Stimulated activated CD8-positive, alpha-beta memory T cell treated with anti-CD3 and anti-CD28 coated beads, Interleukin-2, amount 100 ng/mL, for 1 hour (primary cell): ENCODE data around the gene MTA3.
"Not testable (repeated sequence)": the region's sequence is repeated elsewhere in the genome, so short reads cannot be mapped to it uniquely, and the experiment has no call there.

Experiments used
- DNase-seq, 2 donors: peaks; one replicate each; pipeline ENCODE4 v3.0.0-alpha.2; 2020; ENCODE audit warnings: low read depth in 2 of 2

Gene MTA3

DNA sequence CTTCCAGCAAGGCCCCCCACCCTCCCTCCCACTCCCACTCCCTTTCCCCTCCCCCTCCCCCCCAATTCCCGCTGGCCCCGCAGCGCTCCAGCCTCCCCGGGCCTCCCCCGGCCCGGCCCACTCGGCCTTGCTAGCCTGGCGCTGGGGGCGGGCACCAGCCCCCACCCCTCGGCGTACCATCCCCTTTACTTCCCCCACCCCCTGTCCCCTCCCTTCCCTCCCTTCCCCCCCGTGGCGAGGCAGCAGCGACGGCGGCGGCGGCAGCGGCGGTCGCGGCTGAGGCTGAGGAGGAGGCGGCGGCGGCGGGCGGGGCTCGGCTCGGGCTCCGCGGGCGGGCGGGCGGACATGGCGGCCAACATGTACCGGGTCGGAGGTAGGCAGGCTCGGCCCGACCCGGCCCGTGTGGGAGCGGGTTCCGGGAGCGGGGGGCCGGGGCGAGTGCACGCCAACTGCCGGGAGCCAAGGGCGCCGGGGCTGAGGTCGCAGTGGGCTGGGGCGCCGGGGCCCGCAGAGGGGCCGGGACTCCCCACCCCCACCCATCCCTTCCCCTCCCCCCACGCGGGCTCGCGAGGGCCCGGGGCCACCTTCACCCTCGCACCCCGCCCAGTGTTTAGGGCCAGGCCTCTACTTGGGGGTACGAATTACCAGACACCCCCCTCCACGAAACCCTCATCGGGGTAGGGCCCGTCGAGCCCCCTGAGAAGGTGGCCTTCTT lies at the start of gene MTA3:
Gene MTA3 (plus strand): TSS at position 232 of the 715 bp plus-strand sequence. CDS start 114 bp downstream, at position 346.
- peak; percentile 31 to 35 for DNase-seq

DNA sequence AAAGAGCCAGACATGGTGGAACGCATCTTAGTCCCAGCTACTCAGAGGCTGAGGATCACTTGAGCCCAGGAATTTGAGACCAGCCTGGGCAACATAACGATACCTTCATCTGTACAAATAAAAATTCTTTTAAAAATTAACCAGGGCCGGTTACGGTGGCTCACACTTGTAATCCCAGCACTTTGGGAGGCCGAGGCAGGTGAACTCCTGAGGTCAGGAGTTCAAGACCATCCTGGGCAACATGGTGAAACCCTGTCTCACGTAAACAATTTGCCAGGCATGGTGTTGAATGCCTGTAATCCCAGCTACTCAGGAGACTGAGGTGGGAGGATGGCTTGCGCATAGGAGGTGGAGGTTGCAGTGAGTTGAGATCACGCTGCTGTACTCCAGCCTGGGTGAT lies 48.8 kb upstream of the MTA3 start:
- DNase-seq, result no peak

DNA sequence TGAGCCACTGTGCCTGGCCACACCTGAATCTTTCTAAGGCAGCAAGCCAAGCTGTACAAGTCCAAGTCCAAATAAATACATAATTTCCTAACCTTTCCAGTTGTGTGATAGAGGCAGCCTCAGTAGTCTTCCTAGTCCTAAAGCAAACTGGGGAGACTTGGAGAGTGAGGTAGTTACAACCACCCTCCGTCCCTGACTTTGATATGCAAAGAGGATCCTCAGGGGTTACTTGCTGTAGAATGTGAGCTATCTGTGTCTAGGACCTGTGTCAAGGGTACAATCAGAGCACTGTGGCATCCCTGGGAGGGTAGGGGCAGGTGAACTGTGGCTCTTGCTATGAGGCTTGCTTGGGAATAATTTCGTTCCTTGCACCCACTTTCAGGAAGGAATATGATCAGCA lies 46.4 kb upstream of the MTA3 start:
- no peak for DNase-seq

DNA sequence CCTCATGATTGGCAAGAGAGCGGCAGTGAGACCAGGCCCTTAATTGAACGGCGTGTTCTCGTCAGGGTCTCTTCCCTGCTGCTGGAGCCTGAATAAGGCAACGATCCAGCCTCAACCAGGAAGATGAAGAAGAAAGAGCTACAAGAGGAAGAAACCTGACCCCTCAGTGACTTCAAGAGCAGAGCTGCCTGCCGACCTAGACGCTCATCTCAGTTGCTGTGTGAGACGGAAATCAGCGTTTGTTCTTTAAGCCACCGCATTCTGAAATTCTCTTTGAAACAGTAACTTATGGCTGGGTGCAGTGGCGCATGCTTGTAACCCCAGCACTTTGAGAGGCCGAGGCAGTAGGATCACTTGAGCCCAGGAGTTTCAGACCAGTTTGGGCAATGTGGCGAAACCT lies 45.1 kb upstream of the MTA3 start:
- no peak for DNase-seq

DNA sequence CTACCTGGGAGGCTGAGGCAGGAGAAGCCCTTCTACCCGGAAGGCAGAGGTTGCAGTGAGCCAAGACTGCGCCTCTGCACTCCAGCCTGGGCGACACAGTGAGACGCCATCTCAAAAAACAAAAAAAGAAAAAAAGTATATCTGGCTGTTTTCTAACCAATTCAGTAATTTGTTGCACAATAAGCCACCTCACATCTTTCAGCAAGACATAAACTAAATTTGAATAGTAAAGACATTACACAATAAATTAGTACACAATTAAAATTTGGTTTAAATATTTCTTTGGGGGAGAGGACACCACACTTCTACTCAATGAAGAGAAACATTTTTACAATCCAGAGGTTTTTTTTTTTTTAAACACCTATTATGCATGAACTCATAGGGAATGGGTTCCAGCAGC lies 36.0 kb upstream of the MTA3 start:
- no peak for DNase-seq

DNA sequence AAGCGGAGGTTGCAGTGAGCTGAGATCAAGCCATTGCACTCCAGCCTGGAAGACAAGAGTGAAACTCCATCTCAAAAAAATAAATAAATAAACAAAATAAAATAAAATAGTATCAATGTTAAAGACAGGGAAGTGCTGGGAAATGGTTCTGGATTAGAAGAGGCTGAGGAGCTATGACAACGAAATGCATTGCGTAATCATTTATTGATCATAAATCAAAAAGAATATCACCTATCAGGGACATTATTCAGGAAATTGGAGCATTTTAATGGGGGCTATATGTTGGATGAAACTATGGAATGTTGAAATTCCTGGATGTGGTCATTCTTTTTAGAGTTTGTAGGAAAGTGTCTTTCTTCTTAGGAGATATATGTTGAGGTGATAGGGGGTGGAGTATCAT lies 30.9 kb upstream of the MTA3 start:
- DNase-seq, result no peak

DNA sequence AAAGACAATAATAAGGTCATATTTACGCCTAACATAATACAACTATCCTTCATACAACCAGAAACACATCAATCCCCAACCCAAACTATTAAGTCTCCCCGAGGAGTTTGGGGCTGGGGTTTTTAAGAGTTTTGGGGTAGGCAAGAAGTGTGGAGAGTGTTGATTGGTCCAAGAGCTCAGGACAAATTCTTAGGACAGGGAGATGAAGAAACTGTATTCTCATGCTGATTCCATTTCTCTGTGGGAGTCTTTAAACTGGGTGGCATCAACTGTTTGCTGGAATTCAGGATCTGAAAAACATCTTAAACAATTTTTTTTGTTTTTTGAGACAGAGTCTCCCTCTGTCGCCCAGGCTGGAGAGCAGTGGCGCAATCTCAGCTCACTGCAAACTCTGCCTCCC lies 25.6 kb upstream of the MTA3 start:
- DNase-seq, result no peak

DNA sequence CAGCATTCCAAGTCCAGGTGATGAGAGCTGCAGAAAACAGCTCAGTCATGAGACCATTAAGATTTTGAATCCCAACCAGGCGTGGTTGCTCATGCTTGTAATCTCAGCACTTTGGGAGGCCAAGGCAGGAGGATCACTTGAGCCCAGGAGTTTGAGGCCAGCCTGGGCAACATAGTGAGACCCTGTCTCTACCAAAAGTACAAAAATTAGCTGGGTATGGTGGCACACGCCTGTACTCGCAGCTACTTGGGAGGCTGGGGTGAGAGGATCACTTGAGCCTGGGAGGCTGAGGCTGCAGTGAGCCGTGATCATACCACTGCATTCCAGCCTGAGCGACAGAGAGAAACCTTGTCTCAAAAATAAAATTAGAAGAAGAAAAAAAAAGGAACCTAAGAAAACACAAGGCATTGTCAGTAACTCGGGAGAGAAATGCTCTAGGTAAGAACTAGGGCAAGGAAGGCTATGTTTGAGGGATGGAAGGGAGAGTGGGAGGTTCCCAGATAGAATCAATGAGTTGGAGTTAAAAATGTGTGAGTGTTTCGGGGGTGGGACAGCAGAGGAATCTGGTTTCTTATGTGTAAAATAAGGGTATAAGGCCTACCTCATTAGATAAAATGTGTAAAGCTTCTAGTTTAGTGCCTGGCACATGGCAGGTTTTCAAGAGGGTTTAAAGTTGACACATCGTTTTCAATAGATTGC lies 23.3 kb upstream of the MTA3 start:
- DNase-seq, result no peak

DNA sequence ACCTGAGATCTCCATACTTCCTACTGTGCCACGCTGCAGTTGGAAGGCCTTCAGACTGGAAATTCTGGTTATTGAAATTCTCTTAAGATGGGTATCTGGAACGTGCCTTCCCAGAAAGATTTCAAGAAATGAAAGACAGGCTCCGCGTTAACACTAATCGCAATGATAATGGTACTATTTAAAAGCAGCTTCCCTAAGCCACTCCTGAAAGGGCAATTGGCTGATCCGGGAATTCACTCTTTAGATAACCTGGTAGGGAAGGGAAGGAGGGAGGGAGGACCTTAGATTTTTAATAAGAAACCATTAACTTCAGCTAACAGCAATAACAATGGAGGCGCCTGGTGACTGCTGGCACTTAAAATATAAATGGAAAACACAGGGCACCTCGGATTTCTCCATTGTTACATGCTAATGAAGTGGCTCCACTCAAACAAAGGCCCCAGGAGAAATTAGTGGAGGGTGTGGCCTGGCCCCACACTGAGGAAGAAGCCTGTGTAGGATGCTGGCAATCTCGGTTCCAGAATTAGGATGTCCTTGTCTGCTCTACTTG lies 22.5 kb upstream of the MTA3 start:
- DNase-seq, result no peak

DNA sequence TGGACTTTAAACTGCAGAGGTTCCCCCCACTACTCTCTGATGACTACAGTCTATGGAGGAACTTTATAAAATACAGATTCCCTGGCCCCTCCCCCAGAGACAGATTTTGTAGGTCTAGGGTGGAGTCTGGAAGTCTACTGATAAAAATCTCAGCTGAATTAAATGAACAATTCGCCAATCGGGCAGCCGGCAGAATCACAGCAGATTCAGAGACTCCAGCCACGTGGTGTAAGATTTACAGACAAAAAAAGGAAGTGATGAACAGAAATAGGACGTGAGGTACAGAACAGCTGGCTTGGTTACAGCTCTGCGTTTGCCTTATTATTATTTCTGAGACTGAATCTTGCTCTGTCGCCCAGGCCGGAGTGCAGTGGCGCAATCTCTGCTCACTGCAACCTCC lies 21.4 kb upstream of the MTA3 start:
- DNase-seq, result no peak

DNA sequence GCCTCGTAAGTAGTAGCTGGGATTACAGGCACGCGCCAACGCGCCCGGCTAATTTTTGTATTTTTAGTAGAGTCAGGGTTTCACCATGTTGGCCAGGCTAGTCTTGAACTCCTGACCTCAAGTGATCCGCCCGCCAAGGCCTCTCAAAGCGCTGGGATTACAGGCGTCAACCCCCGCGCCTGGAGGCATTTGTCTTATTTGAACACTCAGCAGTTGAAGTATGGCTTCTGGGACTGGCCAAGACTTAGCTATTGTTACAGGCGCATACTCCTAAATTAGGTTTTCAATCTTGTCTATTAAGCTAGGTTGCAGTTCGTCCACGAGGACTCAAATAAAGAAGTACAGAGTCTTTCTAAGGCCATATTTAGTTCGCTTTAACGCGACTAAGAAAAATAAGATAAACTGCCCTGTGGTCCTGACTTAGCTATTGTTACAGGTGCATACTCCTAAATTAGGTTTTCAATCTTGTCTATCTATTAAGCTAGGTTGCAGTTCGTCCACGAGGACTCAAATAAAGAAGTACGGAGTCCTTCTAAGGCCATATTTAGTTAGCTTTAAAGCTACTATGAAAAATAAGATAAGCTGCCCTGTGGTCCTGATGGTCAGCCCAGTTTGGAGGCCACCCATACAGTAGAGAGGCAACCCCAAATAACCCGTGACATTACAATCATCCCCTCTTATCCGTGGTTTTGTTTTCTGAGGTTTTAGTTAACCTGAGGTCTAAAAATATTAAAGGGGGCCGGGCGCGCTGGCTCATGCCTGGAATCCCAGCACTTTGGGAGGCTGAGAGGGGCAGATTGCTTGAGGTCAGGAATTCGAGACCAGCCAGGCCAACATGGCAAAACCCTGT lies 20.8 kb upstream of the MTA3 start:
- no peak for DNase-seq

DNA sequence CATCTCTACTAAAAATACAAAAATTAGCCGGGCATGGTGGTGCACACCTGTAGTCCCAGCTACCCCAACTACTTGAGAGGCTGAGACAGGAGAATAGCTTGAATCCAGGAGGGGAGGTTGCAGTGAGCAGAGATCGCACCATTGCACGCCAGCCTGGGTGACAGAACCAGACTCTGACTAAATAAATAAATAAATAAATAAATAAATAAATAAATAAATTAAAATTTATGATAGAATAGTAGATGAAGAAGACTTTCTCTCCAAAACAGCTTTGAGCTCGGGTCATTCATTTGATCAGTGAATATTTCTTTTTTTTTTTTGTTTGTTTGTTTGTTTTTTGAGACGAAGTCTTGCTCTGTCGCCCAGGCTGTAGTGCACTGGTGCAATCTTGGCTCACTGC lies 17.6 kb upstream of the MTA3 start:
- DNase-seq, result no peak

DNA sequence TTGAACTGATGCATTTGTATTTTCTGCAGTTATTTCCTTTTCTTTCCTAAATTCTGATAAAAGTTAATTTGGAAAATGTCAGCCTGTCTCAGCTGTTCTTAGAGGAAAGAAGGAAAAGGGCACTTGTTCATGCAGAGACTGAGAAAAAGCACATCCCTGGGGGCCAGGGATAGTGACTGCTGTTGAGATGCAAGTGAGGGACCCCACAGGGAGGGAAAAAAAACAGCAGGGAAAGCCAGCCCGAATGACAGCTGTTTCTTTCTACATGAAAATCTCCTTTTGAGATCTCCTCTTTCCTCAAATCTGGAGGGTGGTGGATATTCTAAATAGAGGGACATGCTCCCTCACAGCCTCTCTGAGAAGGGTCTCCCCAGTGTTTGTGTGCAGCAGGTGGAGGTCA lies 14.0 kb upstream of the MTA3 start:
- DNase-seq, result no peak

DNA sequence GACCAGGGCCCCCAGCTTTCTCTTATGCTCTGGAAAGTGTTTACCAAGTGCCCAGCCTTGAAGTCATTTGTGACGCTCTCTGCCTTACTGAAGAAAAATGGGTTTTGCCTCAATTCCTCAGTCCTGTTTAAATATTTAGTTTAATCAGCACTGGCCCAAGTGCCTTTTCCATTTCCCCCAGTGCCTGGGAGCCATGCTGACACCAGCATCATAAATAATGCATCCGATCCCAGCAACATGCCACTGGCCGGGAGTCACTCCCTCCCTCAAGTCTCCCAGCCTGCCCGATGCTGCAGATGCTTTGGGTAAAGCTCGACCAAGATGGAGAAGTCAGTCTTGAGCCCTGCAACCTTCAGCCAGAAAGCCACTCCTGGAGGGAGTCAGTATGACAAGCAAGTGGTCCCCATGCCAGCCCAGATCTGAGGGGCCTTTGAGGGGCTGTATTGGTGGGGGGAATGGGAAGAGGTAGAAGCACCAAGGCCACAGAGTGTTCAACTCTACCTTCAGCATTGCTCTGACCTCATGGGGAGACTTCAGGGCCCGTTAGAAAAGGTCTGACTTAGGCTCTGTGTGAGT lies 12.0 kb upstream of the MTA3 start:
- no peak for DNase-seq

DNA sequence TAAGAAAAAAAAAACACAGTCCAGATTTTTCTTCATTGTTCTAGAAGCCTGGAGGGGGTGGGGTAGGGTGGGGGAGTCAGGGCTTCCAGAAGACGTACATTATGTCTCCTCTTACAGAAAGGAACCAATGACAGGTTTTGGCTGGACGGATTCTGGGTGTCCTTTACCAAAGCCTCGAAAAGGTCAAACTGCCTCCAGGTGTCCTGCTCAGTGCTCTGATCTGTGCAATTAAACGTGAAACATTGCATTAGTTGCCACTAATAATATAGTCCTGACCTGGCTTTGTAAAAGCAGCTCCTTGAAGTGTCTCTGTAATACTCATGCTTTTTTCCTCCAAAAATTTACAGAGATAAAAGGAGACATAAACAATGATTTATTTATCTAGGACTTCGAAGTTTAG lies 11.1 kb upstream of the MTA3 start:
- DNase-seq, result no peak

DNA sequence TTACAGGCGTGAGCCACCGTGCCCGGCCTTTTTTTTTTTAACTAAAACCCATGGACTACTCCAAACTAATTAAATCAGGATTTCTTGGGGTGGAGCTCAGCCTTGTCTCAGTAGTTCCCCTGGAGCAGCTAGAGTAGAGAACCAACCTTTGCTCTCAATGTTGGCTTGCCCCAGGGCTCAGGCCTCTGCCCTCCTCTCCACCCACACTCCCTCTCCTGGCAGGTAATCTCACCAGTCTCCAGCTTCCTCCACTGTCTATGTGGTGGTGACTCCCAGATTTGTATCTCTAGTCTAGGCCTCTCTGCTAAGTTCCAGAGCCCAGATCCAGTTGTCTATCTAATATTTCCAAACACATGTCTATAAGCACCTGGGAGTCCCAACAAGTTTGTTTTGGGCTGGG lies 9.6 kb upstream of the MTA3 start:
- no peak for DNase-seq

DNA sequence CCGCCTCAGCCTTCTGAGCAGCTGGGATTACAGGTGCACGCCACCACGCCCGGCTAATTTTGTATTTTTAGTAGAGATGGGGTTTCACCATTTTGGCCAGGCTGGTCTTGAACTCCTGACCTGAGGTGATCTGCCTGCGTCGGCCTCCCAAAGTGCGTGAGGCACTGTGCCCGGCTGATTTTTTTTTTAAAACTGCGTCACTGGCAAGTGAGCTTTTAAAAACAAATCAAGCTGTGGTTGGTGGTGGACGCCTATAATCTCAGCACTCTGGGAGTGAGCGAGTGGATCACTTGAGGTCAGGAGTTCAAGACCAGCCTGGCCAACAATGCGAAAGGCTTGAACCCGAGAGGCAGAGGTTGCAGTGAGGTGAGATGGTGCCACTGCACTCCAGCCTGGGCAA lies 8.3 kb upstream of the MTA3 start:
- DNase-seq, result not testable (repeated sequence)

DNA sequence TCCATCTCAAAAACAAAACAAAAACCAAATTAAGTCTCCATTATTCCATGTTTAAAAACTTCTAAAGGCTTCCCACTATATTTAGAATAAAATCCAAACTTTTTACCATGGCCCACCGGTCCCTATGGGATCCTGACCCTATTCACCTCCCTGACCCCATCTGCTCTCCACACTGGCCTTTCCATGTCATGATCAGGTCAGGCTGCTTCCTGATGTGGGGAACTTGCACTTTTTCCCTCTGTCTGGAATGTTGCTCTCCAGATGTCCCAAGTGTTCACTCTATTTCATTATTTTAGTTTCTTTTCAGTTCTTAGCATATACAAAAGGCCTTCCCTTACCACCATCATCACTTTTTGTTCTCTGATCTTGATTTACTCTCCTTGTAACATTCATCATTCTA lies 7.5 kb upstream of the MTA3 start:
- no peak for DNase-seq

DNA sequence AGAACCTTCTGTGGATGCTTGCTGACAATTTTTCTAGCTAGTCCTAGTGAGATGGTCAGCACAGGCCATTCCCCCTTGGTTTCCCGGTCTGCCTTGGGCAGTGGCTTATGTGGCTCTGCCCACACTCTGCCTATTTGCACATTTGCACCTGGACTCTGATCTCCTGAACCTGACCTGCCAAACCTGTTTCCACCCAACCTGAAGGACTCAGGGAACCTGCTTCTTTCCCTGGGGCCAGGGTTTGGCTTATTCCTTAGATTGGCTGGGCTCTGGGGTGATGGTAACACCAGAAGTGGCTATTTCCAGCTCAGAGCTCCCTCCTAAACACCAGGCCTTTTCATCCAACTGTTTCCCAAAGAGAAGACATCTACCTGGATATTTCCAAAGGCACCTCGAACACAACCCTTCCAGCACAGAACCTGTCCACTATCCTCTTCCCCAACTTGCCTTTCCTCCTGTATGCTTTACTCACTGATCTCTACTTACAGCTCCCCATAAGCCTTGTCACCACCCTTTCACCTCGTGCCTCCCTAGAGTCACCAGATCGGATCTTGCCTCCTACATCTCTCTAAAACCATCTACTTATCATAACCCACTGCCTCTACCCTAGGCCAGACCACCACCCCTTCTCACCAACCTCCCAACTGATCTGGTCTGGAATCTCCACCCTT lies 5.8 kb upstream of the MTA3 start:
- DNase-seq, result no peak

DNA sequence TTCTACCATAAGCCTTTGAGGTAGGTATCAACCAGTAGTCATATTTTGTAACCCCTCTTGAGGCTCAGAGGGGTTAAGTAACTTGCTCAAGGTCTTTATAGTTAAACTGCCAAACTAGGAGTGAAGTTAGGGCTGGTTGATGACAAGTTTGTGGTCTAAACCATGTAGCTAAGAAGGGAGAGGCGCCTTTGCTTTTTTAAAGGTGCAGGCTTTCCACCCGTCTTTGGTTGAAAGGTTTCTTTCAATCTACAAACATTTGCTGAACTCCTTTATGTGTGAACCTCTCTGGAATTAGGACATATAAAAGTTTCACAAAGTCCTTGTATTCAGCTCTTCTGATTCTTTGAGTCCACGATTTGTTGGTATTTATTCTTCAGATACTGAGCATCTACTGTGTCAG lies 2.4 kb upstream of the MTA3 start:
- no peak for DNase-seq

DNA sequence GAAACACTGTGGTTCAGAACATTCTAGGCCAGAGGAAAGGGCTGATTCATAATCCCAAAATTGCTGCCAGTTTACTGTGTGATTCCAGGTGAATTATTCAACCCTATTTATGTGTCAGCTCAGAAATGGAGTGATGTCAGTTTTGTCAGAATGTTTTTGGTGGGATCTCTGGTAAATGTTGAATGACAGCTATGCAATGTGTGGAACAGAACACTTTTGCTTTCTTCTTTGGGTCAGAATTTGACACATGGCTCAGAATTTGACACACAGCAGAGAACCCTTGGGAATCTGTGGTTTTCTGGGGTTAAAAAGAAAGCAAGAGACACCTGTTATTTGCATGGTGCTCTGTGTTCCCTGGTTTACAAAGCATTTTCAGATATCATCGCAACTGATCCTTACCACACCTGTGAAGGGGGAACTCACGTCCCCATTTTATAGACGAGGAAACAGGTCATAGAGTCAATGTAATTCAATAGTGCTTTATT lies 1.6 kb upstream of the MTA3 start:
- no peak for DNase-seq
